DND-41 (cell line): ENCODE results near the gene UCHL5.

Experiments used
- ATAC-seq: fragments of 200-7000 bp; cut with Tn5 transposase; 3 replicates; pipeline ENCODE4 v1.9.1; 2021; ENCODE audit warnings: low read depth; ENCODE audit not compliant: insufficient read depth
- DNase-seq: peaks from one replicate; pipeline ENCODE4 v3.0.0-alpha.2; 2020
- H2AFZ ChIP-seq: 2 replicates; pipeline ENCODE4 v1.6.0; 2012; ENCODE audit warnings: low read depth, low read length
- H3K27ac ChIP-seq: 2 replicates; pipeline ENCODE4 v1.5.1; 2012; ENCODE audit warnings: low read length, inconsistent platforms
- H3K27me3 ChIP-seq: fragments of 200-600 bp; sonication (generic); 2 replicates; pipeline ENCODE4 v1.6.0; 2012; ENCODE audit warnings: low read length, mild to moderate bottlenecking, inconsistent platforms; ENCODE audit not compliant: insufficient read depth, poor library complexity
- H3K36me3 ChIP-seq: 2 replicates; pipeline ENCODE4 v1.5.1; 2012; ENCODE audit warnings: low read length, inconsistent platforms; ENCODE audit not compliant: insufficient read depth
- H3K4me1 ChIP-seq: 2 replicates; pipeline ENCODE4 v1.5.1; 2012; ENCODE audit warnings: mild to moderate bottlenecking, low read length; ENCODE audit not compliant: insufficient read depth
- H3K4me2 ChIP-seq: 2 replicates; pipeline ENCODE4 v1.6.0; 2012; ENCODE audit warnings: mild to moderate bottlenecking, moderate library complexity, low read length, inconsistent platforms; ENCODE audit not compliant: insufficient read depth
- H3K4me3 ChIP-seq, 2 experiments: fragments of 200-600 bp in 1 of 2; shearing (Covaris generic) in 1 of 2; 2 replicates each; pipeline ENCODE4 v1.5.1; 2012 to 2016; ENCODE audit warnings: inconsistent platforms in 2 of 2, low read length in 2 of 2, mild to moderate bottlenecking in 2 of 2, low read depth in 1 of 2, moderate library complexity in 1 of 2
- H3K79me2 ChIP-seq: 2 replicates; pipeline ENCODE4 v1.6.0; 2012; ENCODE audit warnings: low read length, inconsistent platforms; ENCODE audit not compliant: insufficient read depth
- H3K9ac ChIP-seq: 2 replicates; pipeline ENCODE4 v1.6.0; 2012; ENCODE audit warnings: low read depth, mild to moderate bottlenecking, inconsistent platforms, low read length, moderate library complexity
- H3K9me3 ChIP-seq: 2 replicates; pipeline ENCODE4 v1.5.1; 2012; ENCODE audit warnings: low read length, moderate library complexity, mild to moderate bottlenecking, inconsistent platforms; ENCODE audit not compliant: insufficient read depth, severe bottlenecking
- H4K20me1 ChIP-seq: 2 replicates; pipeline ENCODE4 v1.6.0; 2012; ENCODE audit warnings: low read length; ENCODE audit not compliant: insufficient read depth
- CTCF ChIP-seq: IDR thresholded peaks from 2 replicates; pipeline ENCODE4 v1.5.1; 2012; ENCODE audit warnings: borderline replicate concordance, low read length, moderate library complexity, mild to moderate bottlenecking; ENCODE audit not compliant: poor library complexity, severe bottlenecking; ENCODE audit errors: extremely low read depth
- EZH2 ChIP-seq: IDR thresholded peaks from 3 replicates; pipeline ENCODE4 v1.6.1; 2012; ENCODE audit warnings: borderline replicate concordance, low read depth, mild to moderate bottlenecking, moderate library complexity, low read length, inconsistent platforms; ENCODE audit not compliant: severe bottlenecking

The UCHL5 gene

GRCh38 chr1:192973988-192974387, 85.2 kb downstream of the UCHL5 start:
- H3K4me2 ChIP-seq: no peak overlapping the region
- no peak overlapping the region for H2AFZ ChIP-seq
- no peaks in the 10 kb centered on the region for H3K79me2 ChIP-seq
- no peaks in the 10 kb centered on the region for H3K9me3 ChIP-seq
- H3K4me3 ChIP-seq: no peak overlapping the region
- TF ChIP-seq CTCF (no peak), EZH2 (no peak)
- H3K9ac ChIP-seq: no peak overlapping the region
- no peaks in the 10 kb centered on the region for H3K4me1 ChIP-seq
- H4K20me1 ChIP-seq: no peaks in the 10 kb centered on the region
- no peak for ATAC-seq
- H3K36me3 ChIP-seq: no peaks in the 10 kb centered on the region
- H3K27me3 ChIP-seq: no peaks in the 10 kb centered on the region
- H3K27ac ChIP-seq: no peak overlapping the region
- DNase-seq: no peak

DNA sequence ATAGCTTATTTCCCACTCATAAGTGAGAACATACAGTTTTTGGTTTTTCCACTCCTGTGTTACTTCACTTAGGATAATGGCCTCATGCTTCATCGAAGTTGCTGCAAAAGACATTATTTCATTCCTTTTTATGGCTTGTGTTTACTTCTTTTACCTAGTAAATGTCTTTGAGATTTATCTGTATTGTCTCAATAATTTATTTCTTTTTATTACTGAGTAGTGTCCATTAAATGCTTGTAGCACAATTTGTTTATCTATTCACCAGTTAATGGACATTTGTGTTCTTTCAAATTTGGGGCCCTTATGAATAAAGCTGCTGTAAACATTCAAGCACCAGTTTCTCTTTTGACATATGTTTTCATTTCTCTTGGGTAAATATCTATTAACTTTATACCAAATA, 86.0 kb downstream of the UCHL5 start:
- no peak overlapping the region for H3K4me2 ChIP-seq
- H3K27ac ChIP-seq: no peak overlapping the region
- H3K27me3 ChIP-seq: no peaks in the 10 kb centered on the region
- H2AFZ ChIP-seq: no peak overlapping the region
- TF ChIP-seq EZH2 (no peak), CTCF (no peak)
- ATAC-seq (no peak), DNase-seq (no peak)
- no peaks in the 10 kb centered on the region for H3K9me3 ChIP-seq
- H3K79me2 ChIP-seq: no peaks in the 10 kb centered on the region
- no peaks in the 10 kb centered on the region for H3K36me3 ChIP-seq
- H3K4me1 ChIP-seq: no peaks in the 10 kb centered on the region
- no peak overlapping the region for H3K4me3 ChIP-seq
- H4K20me1 ChIP-seq: no peaks in the 10 kb centered on the region
- no peak overlapping the region for H3K9ac ChIP-seq

DNA sequence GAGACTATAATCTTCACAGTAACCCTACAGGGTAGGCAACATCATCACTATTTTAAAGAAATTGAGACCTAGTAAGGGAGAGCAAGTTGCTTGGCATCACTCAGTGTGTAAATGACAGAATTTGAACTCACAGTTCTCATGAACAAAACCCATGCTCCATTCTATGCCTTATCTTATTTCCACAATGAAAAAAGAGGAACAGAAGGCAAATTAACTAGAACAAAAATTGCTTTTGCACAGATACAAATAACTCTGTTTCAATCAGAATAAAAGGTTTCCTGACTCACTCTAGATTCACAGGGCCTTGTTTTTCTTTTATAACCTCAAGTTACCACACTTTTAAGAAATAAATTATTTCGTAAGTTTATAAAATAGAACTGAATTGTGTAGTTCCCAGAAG, 90.1 kb downstream of the UCHL5 start:
- Histone ChIP-seq H3K4me1 (no peaks in the 10 kb centered on the region), H3K79me2 (no peaks in the 10 kb centered on the region), H3K27me3 (no peaks in the 10 kb centered on the region), H3K36me3 (no peaks in the 10 kb centered on the region), H3K4me2 (no peak overlapping the region), H4K20me1 (no peaks in the 10 kb centered on the region), H3K9ac (no peak overlapping the region), H3K4me3 (no peak overlapping the region), H3K9me3 (no peaks in the 10 kb centered on the region), H3K27ac (no peak overlapping the region), H2AFZ (no peak overlapping the region)
- ATAC-seq (no peak), DNase-seq (no peak)
- TF ChIP-seq CTCF: no peak
- TF ChIP-seq EZH2: no peak

GRCh38 chr1:192968323-192968722, 90.8 kb downstream of the UCHL5 start:
- no peak for DNase-seq
- Histone ChIP-seq H2AFZ (no peak overlapping the region), H3K4me3 (no peak overlapping the region), H3K79me2 (no peaks in the 10 kb centered on the region), H4K20me1 (no peaks in the 10 kb centered on the region), H3K4me2 (no peak overlapping the region), H3K4me1 (peaks cover under 1% of the 10 kb centered on the region; the same call in 1 of the 2 replicates), H3K9ac (no peak overlapping the region), H3K36me3 (no peaks in the 10 kb centered on the region), H3K9me3 (no peaks in the 10 kb centered on the region), H3K27ac (no peak overlapping the region), H3K27me3 (no peaks in the 10 kb centered on the region)
- TF ChIP-seq EZH2: no peak
- TF ChIP-seq CTCF: no peak
- no peak for ATAC-seq
